IMR-90 (cell line): ENCODE measurements around the gene ATF4. TPM values are rescaled to one million over a fixed set of nuclear protein-coding genes. Genes with fewer than 3 reads are reported as not detected.

ENCODE experiments used
- ATAC-seq: fragments of 200-7000 bp; cut with Tn5 transposase; 2 replicates; pipeline ENCODE4 v1.9.1; 2020; ENCODE audit warnings: low read depth, mild to moderate bottlenecking, moderate library complexity
- BruUV-seq: library from RNA; stranded (reverse); fragments of 400-500 nt; replicated peaks from 2 replicates; lab custom pipeline; 2021; lab: Mats Ljungman, UMichigan
- CTCF ChIA-PET: fragments of 300-600 bp; formaldehyde crosslinking; extraction: SDS; loops from one replicate; lab custom pipeline; 2021; ENCODE audit warnings: antibody characterized with exemption; lab: Yijun Ruan, JAX
- POLR2A ChIA-PET: fragments of 300-600 bp; sonication (Branson Sonifier 250); formaldehyde crosslinking; loops from one replicate; lab custom pipeline; 2022; ENCODE audit warnings: antibody characterized with exemption; ENCODE audit not compliant: unreplicated experiment; lab: Charles Lee
- DNase-seq: peaks from one replicate; pipeline ENCODE4 v3.0.0; 2013
- H2AFZ ChIP-seq: replicated peaks from 2 replicates; pipeline ENCODE3; 2013; ENCODE audit warnings: low read length, mild to moderate bottlenecking; ENCODE audit not compliant: poor library complexity
- H2AK5ac ChIP-seq: 2 replicates; pipeline ENCODE4 v1.6.1; 2013; ENCODE audit warnings: low read depth, low read length, inconsistent platforms
- H2AK9ac ChIP-seq: replicated peaks from 2 replicates; pipeline ENCODE3; 2013; ENCODE audit warnings: mild to moderate bottlenecking, low read depth, low read length, moderate library complexity; ENCODE audit not compliant: poor library complexity
- H2BK120ac ChIP-seq: 2 replicates; pipeline ENCODE4 v1.6.1; 2013; ENCODE audit warnings: low read depth, low read length, inconsistent platforms
- H2BK15ac ChIP-seq: 3 replicates; pipeline ENCODE4 v1.6.1; 2013; ENCODE audit warnings: low read depth, low read length, inconsistent platforms
- H2BK20ac ChIP-seq: 2 replicates; pipeline ENCODE4 v1.6.1; 2013; ENCODE audit warnings: low read depth, mild to moderate bottlenecking, inconsistent platforms, low read length, moderate library complexity
- H2BK5ac ChIP-seq: 2 replicates; pipeline ENCODE4 v1.6.1; 2013; ENCODE audit warnings: mild to moderate bottlenecking, low read depth, low read length, inconsistent platforms; ENCODE audit not compliant: poor library complexity, severe bottlenecking
- H3K14ac ChIP-seq: replicated peaks from 2 replicates; pipeline ENCODE4 v1.6.1; 2013; ENCODE audit warnings: low read depth, low read length, inconsistent platforms
- H3K18ac ChIP-seq: 2 replicates; pipeline ENCODE4 v1.6.1; 2013; ENCODE audit warnings: low read depth, low read length, control low read depth
- H3K23ac ChIP-seq: 2 replicates; pipeline ENCODE4 v1.6.1; 2013; ENCODE audit warnings: low read depth, low read length, inconsistent platforms
- H3K27ac ChIP-seq: 2 replicates; pipeline ENCODE4 v1.5.1; 2013; ENCODE audit warnings: mild to moderate bottlenecking, control low read depth, low read length; ENCODE audit not compliant: insufficient read depth
- H3K27me3 ChIP-seq: 2 replicates; pipeline ENCODE4 v1.6.1; 2013; ENCODE audit warnings: low read length; ENCODE audit not compliant: control insufficient read depth, insufficient read depth
- H3K36me3 ChIP-seq: 2 replicates; pipeline ENCODE4 v1.6.1; 2013; ENCODE audit warnings: low read length, mixed read lengths; ENCODE audit not compliant: control insufficient read depth, insufficient read depth
- H3K4ac ChIP-seq: 2 replicates; pipeline ENCODE4 v1.6.1; 2013; ENCODE audit warnings: low read depth, low read length, inconsistent platforms
- H3K4me1 ChIP-seq: 2 replicates; pipeline ENCODE4 v1.6.1; 2013; ENCODE audit warnings: low read length, mixed read lengths; ENCODE audit not compliant: control insufficient read depth, insufficient read depth
- H3K4me2 ChIP-seq: 2 replicates; pipeline ENCODE4 v1.6.1; 2013; ENCODE audit warnings: low read depth, mild to moderate bottlenecking, control low read depth, low read length, moderate library complexity
- H3K4me3 ChIP-seq: 2 replicates; pipeline ENCODE4 v1.5.1; 2013; ENCODE audit warnings: low read depth, mild to moderate bottlenecking, control low read depth, low read length, moderate library complexity; ENCODE audit not compliant: insufficient read depth
- H3K56ac ChIP-seq: 2 replicates; pipeline ENCODE4 v1.6.1; 2013; ENCODE audit warnings: low read length, inconsistent platforms; ENCODE audit not compliant: insufficient read depth; ENCODE audit errors: extremely low read depth
- H3K79me1 ChIP-seq, 2 experiments: 2 replicates each; pipeline ENCODE4 v1.6.1; 2013; ENCODE audit warnings: low read length in 2 of 2, inconsistent platforms in 1 of 2, low read depth in 1 of 2
- H3K9ac ChIP-seq: 2 replicates; pipeline ENCODE4 v1.6.1; 2013; ENCODE audit warnings: low read depth, low read length, control low read depth
- H3K9me1 ChIP-seq: 2 replicates; pipeline ENCODE4 v1.6.1; 2013; ENCODE audit warnings: low read length, inconsistent platforms; ENCODE audit not compliant: insufficient read depth
- H3K9me3 ChIP-seq: 2 replicates; pipeline ENCODE4 v1.6.1; 2013; ENCODE audit warnings: low read length; ENCODE audit not compliant: control insufficient read depth, insufficient read depth
- H4K20me1 ChIP-seq: 2 replicates; pipeline ENCODE4 v1.6.1; 2013; ENCODE audit warnings: low read length, inconsistent platforms; ENCODE audit not compliant: insufficient read depth
- H4K5ac ChIP-seq: 2 replicates; pipeline ENCODE4 v1.6.1; 2013; ENCODE audit warnings: mild to moderate bottlenecking, low read depth, low read length, control low read depth
- H4K8ac ChIP-seq, 2 experiments: 2 replicates each; pipeline ENCODE4 v1.6.1; 2013; ENCODE audit warnings: low read depth in 2 of 2, low read length in 2 of 2, control low read depth in 1 of 2, inconsistent platforms in 1 of 2
- H4K91ac ChIP-seq: 2 replicates; pipeline ENCODE4 v1.6.1; 2013; ENCODE audit warnings: low read depth, low read length, inconsistent platforms; ENCODE audit not compliant: insufficient read depth
- BHLHE40 ChIP-seq: fragments of 150-350 bp; IDR thresholded peaks from 2 replicates; pipeline ENCODE4 v1.6.1; 2016; ENCODE audit warnings: mild to moderate bottlenecking, low read depth, low read length
- CEBPB ChIP-seq: IDR thresholded peaks from 2 replicates; pipeline ENCODE4 v1.6.1; 2012; ENCODE audit warnings: low read depth, low read length, improper control_type of control experiment
- CHD1 ChIP-seq: IDR thresholded peaks from 2 replicates; pipeline ENCODE4 v1.6.1; 2012; ENCODE audit warnings: low read depth, low read length, improper control_type of control experiment
- CTCF ChIP-seq: conservative IDR thresholded peaks from 2 replicates; pipeline ENCODE4 v1.5.1; 2012; ENCODE audit warnings: mild to moderate bottlenecking, low read depth, low read length, improper control_type of control experiment
- ELK1 ChIP-seq: fragments of 150-350 bp; IDR thresholded peaks from 2 replicates; pipeline ENCODE4 v1.6.1; 2016; ENCODE audit warnings: low read depth, mild to moderate bottlenecking, low read length, moderate library complexity, borderline replicate concordance
- FOS ChIP-seq: fragments of 150-350 bp; IDR thresholded peaks from 2 replicates; pipeline ENCODE4 v1.6.1; 2016; ENCODE audit warnings: low read depth, low read length
- MAFK ChIP-seq: IDR thresholded peaks from 2 replicates; pipeline ENCODE4 v1.6.1; 2012; ENCODE audit warnings: low read depth, low read length, improper control_type of control experiment
- MAZ ChIP-seq: IDR thresholded peaks from 2 replicates; pipeline ENCODE4 v1.6.1; 2012; ENCODE audit warnings: low read depth, mild to moderate bottlenecking, low read length, improper control_type of control experiment, moderate library complexity, borderline replicate concordance
- MXI1 ChIP-seq: IDR thresholded peaks from 2 replicates; pipeline ENCODE4 v1.6.1; 2012; ENCODE audit warnings: low read depth, mild to moderate bottlenecking, low read length, moderate library complexity, borderline replicate concordance
- NFE2L2 ChIP-seq: fragments of 150-350 bp; IDR thresholded peaks from 2 replicates; pipeline ENCODE4 v1.6.1; 2016; ENCODE audit warnings: low read depth, mild to moderate bottlenecking, low read length
- POLR2A ChIP-seq: IDR thresholded peaks from 2 replicates; pipeline ENCODE4 v1.6.1; 2012; ENCODE audit warnings: mild to moderate bottlenecking, low read depth, low read length
- RAD21 ChIP-seq: IDR thresholded peaks from 2 replicates; pipeline ENCODE4 v1.6.1; 2012; ENCODE audit warnings: low read length, improper control_type of control experiment
- RCOR1 ChIP-seq: IDR thresholded peaks from 2 replicates; pipeline ENCODE4 v1.6.1; 2012; ENCODE audit warnings: mild to moderate bottlenecking, low read length, improper control_type of control experiment; ENCODE audit not compliant: insufficient replicate concordance
- RFX5 ChIP-seq: IDR thresholded peaks from 2 replicates; pipeline ENCODE4 v1.8.0; 2012; ENCODE audit warnings: low read depth, mild to moderate bottlenecking, low read length, moderate library complexity
- SMC3 ChIP-seq: fragments of 150-350 bp; IDR thresholded peaks from 2 replicates; pipeline ENCODE4 v1.6.1; 2016; ENCODE audit warnings: low read depth, mild to moderate bottlenecking, antibody characterized with exemption, low read length, moderate library complexity
- USF2 ChIP-seq: fragments of 150-350 bp; IDR thresholded peaks from 2 replicates; pipeline ENCODE4 v1.6.1; 2017; ENCODE audit warnings: mild to moderate bottlenecking, antibody characterized with exemption, low read length, low read depth
- WGBS, 2 experiments: methylation state at CpG; one replicate each; pipeline versions ENCODE4 v1.1.5 to v1.1.7; 2013; ENCODE audit warnings: missing lambda C conversion rate in 2 of 2; ENCODE audit not compliant: insufficient read length in 1 of 2; ENCODE audit errors: extremely low coverage in 2 of 2; 5-methylcytosine and 5-hydroxymethylcytosine counted together
- dilution Hi-C: fragments of 300-500 bp; cut with HindIII; formaldehyde crosslinking; loops from one replicate; pipeline ENCODE4 v1.14.3; 2018; ENCODE audit warnings: low sequenced_read_pairs; ENCODE audit not compliant: unreplicated experiment
- in situ Hi-C: fragments of 300-500 bp; cut with MboI; formaldehyde crosslinking; loops from 3 replicates; pipeline ENCODE4 v1.14.3; 2019; ENCODE audit warnings: low sequenced_read_pairs, inconsistent platforms, mixed read lengths
- intact Hi-C: fragments of 100-400 bp; cut with micrococcal nuclease; formaldehyde crosslinking; loops from 2 replicates; pipeline ENCODE4 v1.10.0; 2022
- polyA plus RNA-seq, 3 experiments: library from polyadenylated mRNA; depleted of rRNA; stranded (reverse); fragments of >200 nt; gene quantifications; 2 replicates each; pipeline ENCODE4 v1.2.3, GENCODE V29; 2012; ENCODE audit warnings: low replicate concordance in 1 of 3
- total RNA-seq: library from RNA; depleted of rRNA; stranded (reverse); fragments of >200 nt; gene quantifications from 2 replicates; pipeline ENCODE4 v1.2.3, GENCODE V29; 2012

The ATF4 gene
- total and polyA plus RNA-seq, 2 of the 4 experiments (the other 2 are of a cell fraction) = 148 to 662 TPM

- Histone ChIP-seq H2BK15ac (no peak overlapping the region), H3K4me1 (0 out of 2 replicates have a peak, but pooled peaks cover 2% of the 10 kb centered on the region), H3K18ac (no peak overlapping the region), H3K27me3 (no peaks in the 10 kb centered on the region), H3K4ac (no peak overlapping the region), H2AK5ac (no peak overlapping the region), H4K20me1 (peaks cover 31% of the 10 kb centered on the region), H3K4me2 (no peak overlapping the region), H3K9ac (no peak overlapping the region), H2AFZ (no peak overlapping the region), H3K9me1 (no peaks in the 10 kb centered on the region), H4K91ac (no peak overlapping the region), H4K8ac (no peak overlapping the region), H3K79me1 (peaks cover 42 to 65% of the 10 kb centered on the region in 2 experiments), H2BK5ac (no peak overlapping the region), H3K27ac (no peak overlapping the region), H3K23ac (no peak overlapping the region), H2BK120ac (no peak overlapping the region), H3K4me3 (no peak overlapping the region), H3K56ac (no peak overlapping the region), H4K5ac (no peak overlapping the region), H3K14ac (no peak overlapping the region), H3K9me3 (no peaks in the 10 kb centered on the region), H2BK20ac (no peak overlapping the region), H2AK9ac (no peak overlapping the region), H3K36me3 (peaks cover 61% of the 10 kb centered on the region)
- intact Hi-C loops = no loop called here
- ChIA-PET POLR2A (no interaction called here), CTCF (no interaction called here)
- ATAC-seq (no peak), DNase-seq (no peak)
- in situ Hi-C loops = no loop called here
- dilution Hi-C loops = no loop called here
- TF ChIP-seq NFE2L2 = no peak
- TF ChIP-seq RCOR1 = no peak
- TF ChIP-seq USF2 = no peak
- no peak for TF ChIP-seq CTCF
- TF ChIP-seq SMC3 = no peak
- no peak for TF ChIP-seq ELK1
- TF ChIP-seq MAZ = no peak
- TF ChIP-seq FOS = no peak
- TF ChIP-seq CHD1 = no peak
- no peak for TF ChIP-seq MXI1
- TF ChIP-seq CEBPB = no peak
- TF ChIP-seq POLR2A = no peak
- TF ChIP-seq RAD21 = no peak
- no peak for TF ChIP-seq BHLHE40
- no peak for TF ChIP-seq RFX5
- TF ChIP-seq MAFK = no peak
- BruUV-seq = no TSS peak
- no CpG with 5 or more reads among the region's 4 CpGs for WGBS, 2 experiments
These were observed 12.0 kb upstream of the ATF4 start for GRCh38 chr22:39508393-39508792.
